Vagina (tissue), 2 donors: ENCODE measurements around the gene DYRK1A.

Experiments
- POLR2A ChIP-seq, 2 donors: fragments of 450-650 bp; IDR thresholded peaks; one replicate each; pipeline ENCODE4 v1.6.1; 2017; ENCODE audit warnings: antibody characterized with exemption in 2 of 2, mild to moderate bottlenecking in 2 of 2, moderate library complexity in 2 of 2
- POLR2AphosphoS5 ChIP-seq, 2 donors: sonication (generic); formaldehyde crosslinking; IDR thresholded peaks; one replicate each; pipeline ENCODE4 v1.9.0; 2017; ENCODE audit warnings: antibody characterized with exemption in 2 of 2, mild to moderate bottlenecking in 2 of 2, low read depth in 1 of 2; ENCODE audit not compliant: insufficient read depth in 1 of 2
- TF ChIP-seq, protein P1 (sequence below), 3 experiments: fragments of 450-650 bp in 2 of 3; fragments of 200-600 bp in 1 of 3; sonication (generic) in 1 of 3; IDR thresholded peaks; one replicate each; pipeline ENCODE4 v1.5.1; 2017 to 2019; ENCODE audit warnings: antibody characterized with exemption in 3 of 3, mild to moderate bottlenecking in 2 of 3, moderate library complexity in 2 of 3

DNA sequence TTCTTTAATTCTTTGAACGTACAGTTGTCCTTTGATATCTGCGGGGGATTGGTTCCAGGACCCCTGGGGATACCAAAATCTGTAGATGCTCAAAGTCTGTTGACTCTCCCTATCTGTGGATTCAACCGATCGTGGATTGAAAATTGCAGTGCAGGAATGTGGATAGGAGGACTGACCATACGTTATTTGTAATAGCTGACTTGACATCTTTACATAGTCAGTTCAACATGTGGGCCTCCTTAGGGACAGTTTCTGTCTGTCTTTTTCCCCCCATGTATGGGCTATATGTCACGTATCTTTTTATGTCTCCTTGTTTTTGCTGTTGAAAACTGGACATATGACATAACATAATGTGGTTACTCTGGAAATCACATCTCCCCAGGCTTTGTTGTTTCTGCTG, 204.9 kb downstream of the DYRK1A start:
- TF ChIP-seq, protein P1, sequence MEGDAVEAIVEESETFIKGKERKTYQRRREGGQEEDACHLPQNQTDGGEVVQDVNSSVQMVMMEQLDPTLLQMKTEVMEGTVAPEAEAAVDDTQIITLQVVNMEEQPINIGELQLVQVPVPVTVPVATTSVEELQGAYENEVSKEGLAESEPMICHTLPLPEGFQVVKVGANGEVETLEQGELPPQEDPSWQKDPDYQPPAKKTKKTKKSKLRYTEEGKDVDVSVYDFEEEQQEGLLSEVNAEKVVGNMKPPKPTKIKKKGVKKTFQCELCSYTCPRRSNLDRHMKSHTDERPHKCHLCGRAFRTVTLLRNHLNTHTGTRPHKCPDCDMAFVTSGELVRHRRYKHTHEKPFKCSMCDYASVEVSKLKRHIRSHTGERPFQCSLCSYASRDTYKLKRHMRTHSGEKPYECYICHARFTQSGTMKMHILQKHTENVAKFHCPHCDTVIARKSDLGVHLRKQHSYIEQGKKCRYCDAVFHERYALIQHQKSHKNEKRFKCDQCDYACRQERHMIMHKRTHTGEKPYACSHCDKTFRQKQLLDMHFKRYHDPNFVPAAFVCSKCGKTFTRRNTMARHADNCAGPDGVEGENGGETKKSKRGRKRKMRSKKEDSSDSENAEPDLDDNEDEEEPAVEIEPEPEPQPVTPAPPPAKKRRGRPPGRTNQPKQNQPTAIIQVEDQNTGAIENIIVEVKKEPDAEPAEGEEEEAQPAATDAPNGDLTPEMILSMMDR (IDR thresholded peaks at IDR 0.05), result no peak
- TF ChIP-seq POLR2A (IDR thresholded peaks at IDR 0.05) (no peak), POLR2AphosphoS5 (IDR thresholded peaks at IDR 0.05; ENCODE audit: insufficient read depth in 1 of 2, low read depth in 1 of 2) (no peak)
